IMR-90 (cell line): ENCODE measurements around the gene PDIA4. TPM values are rescaled to one million over a fixed set of nuclear protein-coding genes. Genes with fewer than 3 reads are reported as not detected.

Source experiments
- ATAC-seq: fragments of 200-7000 bp; cut with Tn5 transposase; 2 replicates; pipeline ENCODE4 v1.9.1; 2020; ENCODE audit warnings: low read depth, mild to moderate bottlenecking, moderate library complexity
- BruUV-seq: library from RNA; stranded (reverse); fragments of 400-500 nt; replicated peaks from 2 replicates; lab custom pipeline; 2021; lab: Mats Ljungman, UMichigan
- CTCF ChIA-PET: fragments of 300-600 bp; formaldehyde crosslinking; extraction: SDS; loops from one replicate; lab custom pipeline; 2021; ENCODE audit warnings: antibody characterized with exemption; lab: Yijun Ruan, JAX
- POLR2A ChIA-PET: fragments of 300-600 bp; sonication (Branson Sonifier 250); formaldehyde crosslinking; loops from one replicate; lab custom pipeline; 2022; ENCODE audit warnings: antibody characterized with exemption; ENCODE audit not compliant: unreplicated experiment; lab: Charles Lee
- DNase-seq: peaks from one replicate; pipeline ENCODE4 v3.0.0; 2013
- H2AFZ ChIP-seq: replicated peaks from 2 replicates; pipeline ENCODE3; 2013; ENCODE audit warnings: low read length, mild to moderate bottlenecking; ENCODE audit not compliant: poor library complexity
- H2AK5ac ChIP-seq: 2 replicates; pipeline ENCODE4 v1.6.1; 2013; ENCODE audit warnings: low read depth, low read length, inconsistent platforms
- H2AK9ac ChIP-seq: replicated peaks from 2 replicates; pipeline ENCODE3; 2013; ENCODE audit warnings: mild to moderate bottlenecking, low read depth, low read length, moderate library complexity; ENCODE audit not compliant: poor library complexity
- H2BK120ac ChIP-seq: 2 replicates; pipeline ENCODE4 v1.6.1; 2013; ENCODE audit warnings: low read depth, low read length, inconsistent platforms
- H2BK15ac ChIP-seq: 3 replicates; pipeline ENCODE4 v1.6.1; 2013; ENCODE audit warnings: low read depth, low read length, inconsistent platforms
- H2BK20ac ChIP-seq: 2 replicates; pipeline ENCODE4 v1.6.1; 2013; ENCODE audit warnings: low read depth, mild to moderate bottlenecking, inconsistent platforms, low read length, moderate library complexity
- H2BK5ac ChIP-seq: 2 replicates; pipeline ENCODE4 v1.6.1; 2013; ENCODE audit warnings: mild to moderate bottlenecking, low read depth, low read length, inconsistent platforms; ENCODE audit not compliant: poor library complexity, severe bottlenecking
- H3K14ac ChIP-seq: replicated peaks from 2 replicates; pipeline ENCODE4 v1.6.1; 2013; ENCODE audit warnings: low read depth, low read length, inconsistent platforms
- H3K18ac ChIP-seq: 2 replicates; pipeline ENCODE4 v1.6.1; 2013; ENCODE audit warnings: low read depth, low read length, control low read depth
- H3K23ac ChIP-seq: 2 replicates; pipeline ENCODE4 v1.6.1; 2013; ENCODE audit warnings: low read depth, low read length, inconsistent platforms
- H3K27ac ChIP-seq: 2 replicates; pipeline ENCODE4 v1.5.1; 2013; ENCODE audit warnings: mild to moderate bottlenecking, control low read depth, low read length; ENCODE audit not compliant: insufficient read depth
- H3K27me3 ChIP-seq: 2 replicates; pipeline ENCODE4 v1.6.1; 2013; ENCODE audit warnings: low read length; ENCODE audit not compliant: control insufficient read depth, insufficient read depth
- H3K36me3 ChIP-seq: 2 replicates; pipeline ENCODE4 v1.6.1; 2013; ENCODE audit warnings: low read length, mixed read lengths; ENCODE audit not compliant: control insufficient read depth, insufficient read depth
- H3K4ac ChIP-seq: 2 replicates; pipeline ENCODE4 v1.6.1; 2013; ENCODE audit warnings: low read depth, low read length, inconsistent platforms
- H3K4me1 ChIP-seq: 2 replicates; pipeline ENCODE4 v1.6.1; 2013; ENCODE audit warnings: low read length, mixed read lengths; ENCODE audit not compliant: control insufficient read depth, insufficient read depth
- H3K4me2 ChIP-seq: 2 replicates; pipeline ENCODE4 v1.6.1; 2013; ENCODE audit warnings: low read depth, mild to moderate bottlenecking, control low read depth, low read length, moderate library complexity
- H3K4me3 ChIP-seq: 2 replicates; pipeline ENCODE4 v1.5.1; 2013; ENCODE audit warnings: low read depth, mild to moderate bottlenecking, control low read depth, low read length, moderate library complexity; ENCODE audit not compliant: insufficient read depth
- H3K56ac ChIP-seq: 2 replicates; pipeline ENCODE4 v1.6.1; 2013; ENCODE audit warnings: low read length, inconsistent platforms; ENCODE audit not compliant: insufficient read depth; ENCODE audit errors: extremely low read depth
- H3K79me1 ChIP-seq, 2 experiments: 2 replicates each; pipeline ENCODE4 v1.6.1; 2013; ENCODE audit warnings: low read length in 2 of 2, inconsistent platforms in 1 of 2, low read depth in 1 of 2
- H3K9ac ChIP-seq: 2 replicates; pipeline ENCODE4 v1.6.1; 2013; ENCODE audit warnings: low read depth, low read length, control low read depth
- H3K9me1 ChIP-seq: 2 replicates; pipeline ENCODE4 v1.6.1; 2013; ENCODE audit warnings: low read length, inconsistent platforms; ENCODE audit not compliant: insufficient read depth
- H3K9me3 ChIP-seq: 2 replicates; pipeline ENCODE4 v1.6.1; 2013; ENCODE audit warnings: low read length; ENCODE audit not compliant: control insufficient read depth, insufficient read depth
- H4K20me1 ChIP-seq: 2 replicates; pipeline ENCODE4 v1.6.1; 2013; ENCODE audit warnings: low read length, inconsistent platforms; ENCODE audit not compliant: insufficient read depth
- H4K5ac ChIP-seq: 2 replicates; pipeline ENCODE4 v1.6.1; 2013; ENCODE audit warnings: mild to moderate bottlenecking, low read depth, low read length, control low read depth
- H4K8ac ChIP-seq, 2 experiments: 2 replicates each; pipeline ENCODE4 v1.6.1; 2013; ENCODE audit warnings: low read depth in 2 of 2, low read length in 2 of 2, control low read depth in 1 of 2, inconsistent platforms in 1 of 2
- H4K91ac ChIP-seq: 2 replicates; pipeline ENCODE4 v1.6.1; 2013; ENCODE audit warnings: low read depth, low read length, inconsistent platforms; ENCODE audit not compliant: insufficient read depth
- BHLHE40 ChIP-seq: fragments of 150-350 bp; IDR thresholded peaks from 2 replicates; pipeline ENCODE4 v1.6.1; 2016; ENCODE audit warnings: mild to moderate bottlenecking, low read depth, low read length
- CEBPB ChIP-seq: IDR thresholded peaks from 2 replicates; pipeline ENCODE4 v1.6.1; 2012; ENCODE audit warnings: low read depth, low read length, improper control_type of control experiment
- WGBS, 2 experiments: methylation state at CpG; one replicate each; pipeline versions ENCODE4 v1.1.5 to v1.1.7; 2013; ENCODE audit warnings: missing lambda C conversion rate in 2 of 2; ENCODE audit not compliant: insufficient read length in 1 of 2; ENCODE audit errors: extremely low coverage in 2 of 2; 5-methylcytosine and 5-hydroxymethylcytosine counted together
- dilution Hi-C: fragments of 300-500 bp; cut with HindIII; formaldehyde crosslinking; loops from one replicate; pipeline ENCODE4 v1.14.3; 2018; ENCODE audit warnings: low sequenced_read_pairs; ENCODE audit not compliant: unreplicated experiment
- in situ Hi-C: fragments of 300-500 bp; cut with MboI; formaldehyde crosslinking; loops from 3 replicates; pipeline ENCODE4 v1.14.3; 2019; ENCODE audit warnings: low sequenced_read_pairs, inconsistent platforms, mixed read lengths
- intact Hi-C: fragments of 100-400 bp; cut with micrococcal nuclease; formaldehyde crosslinking; loops from 2 replicates; pipeline ENCODE4 v1.10.0; 2022
- polyA plus RNA-seq, 3 experiments: library from polyadenylated mRNA; depleted of rRNA; stranded (reverse); fragments of >200 nt; gene quantifications; 2 replicates each; pipeline ENCODE4 v1.2.3, GENCODE V29; 2012; ENCODE audit warnings: low replicate concordance in 1 of 3
- total RNA-seq: library from RNA; depleted of rRNA; stranded (reverse); fragments of >200 nt; gene quantifications from 2 replicates; pipeline ENCODE4 v1.2.3, GENCODE V29; 2012

PDIA4 gene
- total and polyA plus RNA-seq, 2 of the 4 experiments (the other 2 are of a cell fraction), result 241 to 304 TPM

DNA sequence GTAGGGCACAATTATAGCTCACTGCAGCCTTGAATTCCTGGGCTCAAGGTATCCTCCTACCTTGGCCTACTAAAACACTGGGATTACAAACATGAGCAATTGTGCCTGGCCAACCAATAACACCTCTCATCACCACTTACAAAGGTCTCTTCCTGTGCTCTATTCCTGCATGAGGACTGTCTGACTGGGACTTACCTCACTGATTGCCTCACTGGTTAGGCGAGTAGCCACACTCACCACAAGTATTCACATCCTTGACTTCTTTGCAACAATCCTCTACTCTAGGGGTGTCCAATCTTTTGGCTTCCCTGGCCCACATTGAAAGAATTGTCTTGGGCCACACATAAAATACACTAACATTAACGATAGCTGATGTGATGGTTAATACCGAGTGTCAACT is 22.6 kb upstream of the PDIA4 start:
- no CpG with 5 or more reads among the region's 3 CpGs for WGBS, 2 experiments
- Histone ChIP-seq H2BK120ac (no peak overlapping the region), H3K14ac (no peak overlapping the region), H3K36me3 (no peaks in the 10 kb centered on the region), H3K9me3 (no peaks in the 10 kb centered on the region), H3K18ac (no peak overlapping the region), H3K4me3 (no peak overlapping the region), H3K79me1 (no peaks in the 10 kb centered on the region), H2AK5ac (no peak overlapping the region), H3K27me3 (peaks cover 5% of the 10 kb centered on the region), H3K9ac (no peak overlapping the region), H3K4me2 (no peak overlapping the region), H2BK20ac (no peak overlapping the region), H3K9me1 (no peaks in the 10 kb centered on the region), H3K56ac (no peak overlapping the region), H2AFZ (no peak overlapping the region), H4K8ac (no peak overlapping the region), H2BK15ac (no peak overlapping the region), H2AK9ac (no peak overlapping the region), H2BK5ac (no peak overlapping the region), H3K23ac (no peak overlapping the region), H4K91ac (no peak overlapping the region), H4K5ac (no peak overlapping the region), H3K4me1 (no peaks in the 10 kb centered on the region), H3K27ac (no peak overlapping the region), H4K20me1 (no peaks in the 10 kb centered on the region), H3K4ac (no peak overlapping the region)
- ChIA-PET CTCF (no interaction called here), POLR2A (no interaction called here)
- in situ Hi-C loops (no loop called here), dilution Hi-C loops (no loop called here), intact Hi-C loops (no loop called here)
- ATAC-seq (no peak), DNase-seq (peak; percentile 42)
- TF ChIP-seq BHLHE40, result no peak
- TF ChIP-seq CEBPB, result 0 out of 2 replicates have a peak, but pooled peaks have one; percentile 7
- no TSS peak for BruUV-seq
